HEK293T (cell line): Measurements from ENCODE around the gene ZNF567.
A peak's percentile ranks its signal among the peaks of the same experiment; 100 is the strongest.

Experiments
- CTCF ChIA-PET: fragments of 350-600 bp; formaldehyde crosslinking; extraction: SDS; loops from one replicate; lab custom pipeline; 2021; ENCODE audit warnings: antibody characterized with exemption, inconsistent platforms; lab: Yijun Ruan, JAX
- POLR2A ChIA-PET: fragments of 350-600 bp; formaldehyde crosslinking; extraction: SDS; loops from one replicate; lab custom pipeline; 2020; ENCODE audit warnings: antibody characterized with exemption, inconsistent platforms; lab: Yijun Ruan, JAX
- DNase-seq: peaks from one replicate; pipeline ENCODE4 v3.0.0; 2012; ENCODE audit warnings: mixed read lengths; ENCODE audit errors: extremely low spot score
- ARNT ChIP-seq: fragments of 450-650 bp; IDR thresholded peaks from 2 replicates; pipeline ENCODE4 v1.6.1; 2017; ENCODE audit warnings: mild to moderate bottlenecking
- BHLHE40 ChIP-seq: fragments of 450-650 bp; IDR thresholded peaks from 2 replicates; pipeline ENCODE4 v1.6.1; 2016; ENCODE audit warnings: mild to moderate bottlenecking, moderate library complexity, borderline replicate concordance
- CTBP1 ChIP-seq: fragments of 450-650 bp; IDR thresholded peaks from 2 replicates; pipeline ENCODE4 v1.6.1; 2016; ENCODE audit warnings: borderline replicate concordance
- ELF4 ChIP-seq: fragments of 450-650 bp; IDR thresholded peaks from 2 replicates; pipeline ENCODE4 v1.6.1; 2017; ENCODE audit warnings: antibody characterized with exemption
- FOXA1 ChIP-seq: fragments of 450-650 bp; IDR thresholded peaks from 2 replicates; pipeline ENCODE4 v1.6.1; 2016; ENCODE audit warnings: mild to moderate bottlenecking
- FOXK2 ChIP-seq: fragments of 450-650 bp; IDR thresholded peaks from 2 replicates; pipeline ENCODE4 v1.6.1; 2016; ENCODE audit warnings: mild to moderate bottlenecking
- FOXM1 ChIP-seq: fragments of 450-650 bp; IDR thresholded peaks from 2 replicates; pipeline ENCODE4 v1.6.1; 2017; ENCODE audit warnings: mild to moderate bottlenecking, borderline replicate concordance
- HDGF ChIP-seq: fragments of 450-650 bp; IDR thresholded peaks from 2 replicates; pipeline ENCODE4 v1.6.1; 2017; ENCODE audit warnings: antibody characterized with exemption, borderline replicate concordance
- L3MBTL2 ChIP-seq: fragments of 450-650 bp; conservative IDR thresholded peaks from 2 replicates; pipeline ENCODE4 v1.6.1; 2016; ENCODE audit warnings: mild to moderate bottlenecking
- LEF1 ChIP-seq: fragments of 450-650 bp; IDR thresholded peaks from 2 replicates; pipeline ENCODE4 v1.6.1; 2017; ENCODE audit warnings: mild to moderate bottlenecking, borderline replicate concordance
- NFRKB ChIP-seq: fragments of 450-650 bp; IDR thresholded peaks from 2 replicates; pipeline ENCODE4 v1.6.1; 2016; ENCODE audit warnings: mild to moderate bottlenecking, moderate library complexity
- PKNOX1 ChIP-seq: fragments of 450-650 bp; IDR thresholded peaks from 2 replicates; pipeline ENCODE4 v1.6.1; 2016
- SP1 ChIP-seq: fragments of 450-650 bp; IDR thresholded peaks from 2 replicates; pipeline ENCODE4 v1.6.1; 2017
- SUZ12 ChIP-seq: fragments of 450-650 bp; IDR thresholded peaks from 2 replicates; pipeline ENCODE4 v1.6.1; 2016; ENCODE audit warnings: mild to moderate bottlenecking
- TARDBP ChIP-seq: fragments of 450-650 bp; IDR thresholded peaks from 2 replicates; pipeline ENCODE4 v1.6.1; 2016
- ZNF384 ChIP-seq: fragments of 450-650 bp; IDR thresholded peaks from 2 replicates; pipeline ENCODE4 v1.6.1; 2016

ZNF567 gene

GRCh38 chr19:36687214-36688056 lies at the start of gene ZNF567:
Gene ZNF567, plus strand, starts transcription at chr19:36687612. Its CDS starts 7,256 bp downstream, at chr19:36694868.
- ChIA-PET CTCF (no interaction called here), POLR2A (interaction anchor here (0.9 to 2.0 kb wide), 5 partner anchors 21 to 473 kb away, joined by 3 to 6 read pairs (median 4); partner anchors contain the start of genes ZNF345, ZNF461 and ZNF565)
- peak; percentile 95 for DNase-seq
- 0 out of 2 replicates have a peak, but pooled peaks have one; percentile 19 for TF ChIP-seq ELF4
- TF ChIP-seq FOXA1 = no peak
- TF ChIP-seq L3MBTL2 = peak; percentile 59

- ChIA-PET CTCF (no interaction called here), POLR2A (no interaction called here)
- TF ChIP-seq FOXA1 = no peak
- no peak for TF ChIP-seq TARDBP
- TF ChIP-seq HDGF = no peak
- no peak for TF ChIP-seq SUZ12
- no peak for TF ChIP-seq ARNT
- DNase-seq = no peak
Measured at GRCh38 chr19:36638862-36639510, 48.4 kb upstream of the ZNF567 start.

DNA sequence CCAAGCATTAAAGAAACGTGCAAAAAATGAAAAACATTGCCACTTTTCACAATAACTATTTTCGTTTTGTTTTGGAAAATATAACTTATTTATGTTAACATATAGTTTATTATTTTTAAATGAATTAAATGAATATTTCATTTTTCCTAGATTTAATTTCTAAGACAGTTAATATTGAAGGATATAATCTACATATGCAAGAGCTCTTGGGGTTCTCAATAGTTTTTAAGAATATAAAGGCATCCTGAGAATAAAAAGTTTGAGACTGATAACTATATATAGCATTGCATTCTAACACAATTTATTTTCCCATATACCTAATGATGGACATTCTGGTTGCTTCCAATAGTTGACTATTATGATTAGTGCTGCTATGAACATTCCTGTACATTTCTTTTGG lies 40.7 kb upstream of the ZNF567 start:
- POLR2A ChIA-PET = no interaction called here
- TF ChIP-seq ZNF384 (no peak), ELF4 (no peak), TARDBP (no peak), CTBP1 (no peak), L3MBTL2 (no peak), NFRKB (no peak), SP1 (no peak), PKNOX1 (no peak), LEF1 (no peak)
- CTCF ChIA-PET = no interaction called here
- no peak for DNase-seq

DNA sequence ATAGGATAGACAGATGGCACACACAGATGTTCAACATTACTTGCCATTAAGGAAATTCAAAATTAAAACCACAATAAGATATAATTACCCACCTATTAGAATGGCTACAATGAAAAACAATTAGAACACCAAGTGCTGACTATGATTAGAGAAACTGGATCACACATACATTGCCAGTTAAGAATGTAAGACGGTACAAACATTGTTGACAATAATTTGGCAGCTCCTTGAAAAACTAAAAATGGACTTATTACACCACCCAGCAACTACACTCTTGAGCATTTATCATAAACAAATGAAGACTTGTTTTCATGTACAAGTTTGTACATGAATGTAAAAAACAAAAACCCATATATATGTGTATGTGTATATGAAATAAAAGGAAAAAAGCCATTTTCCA lies 34.5 kb upstream of the ZNF567 start:
- TF ChIP-seq FOXK2 (no peak), ARNT (no peak), CTBP1 (no peak), HDGF (no peak), FOXM1 (no peak), ZNF384 (no peak), FOXA1 (no peak), SUZ12 (no peak), PKNOX1 (no peak), BHLHE40 (no peak), ELF4 (no peak), L3MBTL2 (no peak)
- DNase-seq = no peak
- POLR2A ChIA-PET = no interaction called here
- CTCF ChIA-PET = no interaction called here

GRCh38 chr19:36665832-36666231 lies 21.6 kb upstream of the ZNF567 start:
- ChIA-PET POLR2A (interaction anchor here (2.4 kb wide), 1 partner anchor 93 kb away, joined by 9 read pairs; the partner anchor contains the start of gene ZNF529), CTCF (no interaction called here)
- TF ChIP-seq FOXA1 (no peak), BHLHE40 (no peak), FOXM1 (no peak), ARNT (no peak), FOXK2 (no peak), SP1 (no peak), CTBP1 (no peak), SUZ12 (no peak), ELF4 (no peak), LEF1 (no peak), ZNF384 (no peak)
- no peak for DNase-seq

DNA sequence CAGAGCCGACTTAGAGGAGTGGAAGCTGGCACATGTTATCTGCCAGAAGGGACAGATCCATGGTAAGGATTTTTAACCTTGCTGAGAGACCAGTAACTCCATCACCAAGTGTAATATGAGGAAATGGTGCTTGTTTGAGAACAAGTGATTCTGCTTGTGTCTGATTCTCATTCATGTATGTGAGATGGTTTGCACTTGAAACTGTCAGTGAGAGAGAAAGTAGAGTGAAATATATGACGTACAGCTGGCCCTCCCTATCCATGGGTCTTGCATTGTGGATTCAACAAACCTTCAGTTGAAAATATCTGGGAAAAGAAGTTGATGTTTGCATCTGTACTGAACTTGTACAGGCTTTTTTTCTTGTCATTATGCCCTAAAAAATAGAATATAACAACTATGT lies 18.8 kb upstream of the ZNF567 start:
- DNase-seq = no peak
- no peak for TF ChIP-seq FOXK2
- TF ChIP-seq ELF4 = no peak
- TF ChIP-seq HDGF = no peak
- TF ChIP-seq FOXA1 = no peak
- no peak for TF ChIP-seq TARDBP
- TF ChIP-seq PKNOX1 = no peak
- no peak for TF ChIP-seq BHLHE40
- ChIA-PET POLR2A (no interaction called here), CTCF (no interaction called here)

- TF ChIP-seq TARDBP (no peak), ELF4 (no peak), CTBP1 (no peak), BHLHE40 (no peak), FOXM1 (no peak), PKNOX1 (no peak), LEF1 (no peak), HDGF (no peak), FOXA1 (no peak), FOXK2 (no peak), NFRKB (no peak), ZNF384 (no peak), SP1 (no peak), ARNT (no peak), L3MBTL2 (no peak), SUZ12 (no peak)
- CTCF ChIA-PET = no interaction called here
- POLR2A ChIA-PET = no interaction called here
- DNase-seq = no peak
Measured at GRCh38 chr19:36672368-36672767, 15.0 kb upstream of the ZNF567 start.
